GM21723 (cell line): Measurements from ENCODE around the gene MPHOSPH8.
"Not testable (repeated sequence)": the region's sequence is repeated elsewhere in the genome, so short reads cannot be mapped to it uniquely, and the experiment has no call there.

Experiments used
- ATAC-seq: cut with Tn5 transposase; IDR thresholded peaks from one replicate; pipeline ENCODE4 v1.9.1; 2021; ENCODE audit warnings: mild to moderate bottlenecking, moderate library complexity; ENCODE audit not compliant: unreplicated experiment

MPHOSPH8 gene

DNA sequence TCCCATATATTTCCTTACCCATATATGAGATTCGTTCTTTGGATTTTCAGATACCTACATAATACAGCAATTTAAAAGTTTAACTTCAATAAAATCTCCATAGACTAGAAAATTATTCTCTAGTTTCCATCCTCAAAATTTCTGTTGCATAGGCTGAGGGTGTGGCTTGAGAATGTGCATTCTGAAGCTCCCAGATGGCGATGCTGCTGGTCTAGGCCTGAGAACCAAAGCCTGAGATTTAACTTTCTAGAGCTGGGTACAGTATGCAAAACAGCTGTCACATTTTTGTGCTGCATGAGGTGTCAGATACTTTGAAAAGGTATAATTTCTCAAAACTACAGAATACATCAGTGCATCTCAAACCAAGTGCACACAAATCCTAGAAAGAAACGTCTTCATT is 42.7 kb downstream of the MPHOSPH8 start:
- ATAC-seq = no peak

DNA sequence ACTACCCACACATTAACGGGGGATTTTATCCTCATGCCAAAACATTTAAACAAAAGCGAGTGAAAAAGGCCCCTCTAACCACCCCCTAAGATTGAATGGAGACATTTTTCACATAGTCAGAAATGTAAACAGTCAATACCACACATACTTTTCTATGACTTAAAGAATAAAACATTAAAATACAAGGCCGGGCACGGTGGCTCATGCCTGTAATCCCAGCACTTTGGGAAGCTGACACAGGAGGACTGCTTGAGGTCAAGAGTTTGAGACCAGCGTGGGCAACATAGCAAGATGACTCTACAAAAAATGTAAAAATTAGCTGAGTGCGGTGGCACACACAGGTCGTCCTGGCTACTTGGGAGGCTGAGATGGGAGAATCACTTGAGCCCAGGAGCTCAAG is 47.3 kb downstream of the MPHOSPH8 start:
- ATAC-seq = no peak

DNA sequence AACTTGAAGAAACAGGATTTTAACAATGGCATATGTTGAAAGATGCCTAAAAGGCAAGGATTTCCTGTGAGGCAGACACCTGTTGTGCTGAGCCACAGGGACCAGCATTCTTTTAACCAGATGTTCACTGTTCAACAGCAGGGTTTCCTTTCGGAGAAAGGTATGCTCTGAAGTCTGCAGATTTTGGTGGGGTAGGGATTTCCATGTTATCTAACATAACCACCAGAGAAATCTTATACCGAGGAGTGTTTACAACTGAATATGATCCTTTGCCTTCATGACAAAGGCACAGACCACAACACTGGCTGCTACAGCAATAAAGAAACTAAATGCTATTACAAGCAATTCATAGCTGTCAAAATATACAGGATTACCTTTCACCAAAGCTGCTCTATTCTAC is 48.1 kb downstream of the MPHOSPH8 start:
- no peak for ATAC-seq

DNA sequence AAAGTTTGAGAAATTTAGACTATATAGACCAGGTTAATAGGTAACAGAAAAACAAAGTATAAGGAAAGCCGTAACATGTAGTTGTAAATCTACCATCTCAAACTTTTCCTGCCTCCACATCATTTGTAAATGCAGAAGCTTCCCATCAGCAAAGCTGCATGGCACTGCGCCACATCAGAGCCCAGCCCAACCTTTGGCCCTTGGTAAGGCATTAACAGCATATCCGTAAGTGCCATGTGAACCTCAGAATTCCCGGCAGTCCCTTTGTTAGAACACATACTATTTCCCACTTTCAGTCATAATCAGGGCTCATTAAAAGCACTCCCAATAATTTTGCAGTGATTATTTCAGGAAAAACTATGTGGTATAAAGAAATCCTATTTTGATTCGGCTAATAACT is 51.6 kb downstream of the MPHOSPH8 start:
- ATAC-seq = no peak

DNA sequence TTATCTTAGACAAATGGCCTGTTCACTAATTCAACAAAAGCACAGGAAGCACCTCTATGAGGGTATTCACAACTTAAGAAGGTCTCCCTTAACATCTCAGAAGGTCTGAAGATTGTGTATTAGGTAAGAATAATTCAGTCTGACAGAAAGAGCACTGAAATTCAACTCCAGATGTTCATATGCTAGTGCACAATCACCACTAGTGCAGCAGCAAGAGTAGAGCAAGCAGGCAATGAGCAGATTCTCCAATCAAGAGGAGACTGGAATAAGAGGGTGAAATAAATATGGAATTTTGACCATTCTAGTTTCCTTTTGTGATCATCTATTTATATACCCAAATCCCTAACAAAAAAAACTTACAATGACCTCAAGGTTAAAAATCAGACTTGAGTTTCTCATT is 52.0 kb downstream of the MPHOSPH8 start:
- ATAC-seq = no peak

DNA sequence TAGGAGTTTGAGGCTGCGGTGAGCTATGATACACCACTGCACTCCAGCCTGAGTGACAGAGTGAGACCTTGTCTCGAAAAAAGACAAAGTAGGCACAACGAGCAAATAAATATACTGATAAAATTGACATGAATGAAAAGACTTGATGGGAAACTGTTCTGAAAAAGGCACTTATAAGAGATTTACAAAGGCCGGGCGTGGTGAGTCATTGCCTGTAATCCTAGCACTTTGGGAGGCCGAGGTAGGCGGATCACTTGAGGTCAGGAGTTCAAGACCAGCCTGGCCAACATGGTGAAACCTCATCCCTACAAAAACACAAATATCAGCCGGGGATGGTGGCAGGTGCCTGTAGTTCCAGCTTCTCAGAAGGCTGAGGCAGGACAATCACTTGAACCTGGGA is 58.0 kb downstream of the MPHOSPH8 start:
- not testable (repeated sequence) for ATAC-seq

DNA sequence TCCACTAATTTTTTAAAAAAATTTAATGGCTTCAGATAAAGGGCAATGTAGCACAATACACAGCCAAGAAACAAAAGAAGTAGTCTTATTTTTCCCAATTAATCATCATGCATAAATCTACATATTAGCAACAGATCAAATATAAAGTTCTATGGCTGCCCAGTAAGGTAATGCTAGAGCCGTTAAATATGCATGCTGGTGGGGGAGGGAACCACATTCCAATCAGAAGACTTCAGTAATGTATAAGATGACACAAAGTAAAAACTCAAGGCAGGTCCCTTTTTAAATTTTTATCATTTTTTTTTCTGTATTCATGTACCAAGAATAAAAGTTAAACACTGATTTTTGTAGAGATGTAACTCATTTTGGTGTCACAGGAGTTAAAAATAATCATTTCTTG is 62.0 kb downstream of the MPHOSPH8 start:
- ATAC-seq = no peak

DNA sequence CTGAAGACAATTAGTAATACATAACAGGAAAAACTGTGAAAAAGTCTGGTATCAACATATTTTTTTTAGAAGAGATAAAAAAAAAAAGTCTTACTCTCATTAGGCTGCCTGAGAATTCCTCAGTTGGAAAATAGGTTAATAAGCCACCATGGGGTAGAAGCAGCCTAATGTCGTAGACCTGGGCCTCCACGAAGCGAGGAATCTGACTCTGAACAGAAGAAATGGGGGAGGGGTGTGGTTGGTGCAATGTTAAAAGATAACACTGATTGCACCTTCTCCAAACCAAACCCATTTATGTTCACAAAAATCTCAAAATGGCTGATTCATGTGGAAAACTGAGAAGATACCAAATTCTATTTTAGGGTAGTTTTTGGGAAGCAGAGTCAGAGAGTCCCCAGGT is 62.4 kb downstream of the MPHOSPH8 start:
- no peak for ATAC-seq

DNA sequence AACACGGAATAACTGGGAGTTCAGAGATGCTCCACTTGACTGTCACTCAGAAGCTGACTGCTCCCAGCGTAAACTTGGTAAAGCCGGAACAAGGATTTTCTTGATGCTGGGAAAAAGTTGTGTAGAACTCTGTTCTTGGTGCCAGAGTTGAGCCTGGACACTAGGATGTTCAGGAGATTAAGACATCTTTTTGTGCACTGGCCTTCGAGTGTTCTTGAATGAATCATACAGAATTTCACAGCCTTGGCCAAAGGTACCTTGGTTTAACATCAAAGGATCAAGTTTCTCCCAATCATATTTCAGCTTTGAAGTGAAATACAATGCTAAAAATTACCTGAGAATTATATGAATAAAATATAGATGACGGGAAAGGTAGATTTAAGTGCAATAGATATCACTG is 67.5 kb downstream of the MPHOSPH8 start:
- not testable (repeated sequence) for ATAC-seq

DNA sequence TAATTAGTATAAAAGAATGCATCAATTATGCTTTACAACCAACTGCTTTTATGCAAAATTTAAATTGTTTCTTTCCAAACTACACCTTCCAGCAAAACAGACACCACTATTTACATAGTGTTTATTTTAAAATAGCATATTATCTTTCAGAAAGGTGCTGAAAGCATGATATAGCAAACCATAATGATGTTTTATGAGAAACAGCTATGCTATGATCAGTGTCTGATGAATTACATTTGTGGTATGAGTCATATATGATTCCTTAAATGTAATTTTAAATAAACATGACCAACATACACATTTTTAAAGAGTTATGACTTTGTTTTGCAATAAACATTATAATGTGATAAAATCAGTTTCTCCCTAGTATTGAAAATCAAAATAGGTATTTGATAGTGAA is 68.2 kb downstream of the MPHOSPH8 start:
- not testable (repeated sequence) for ATAC-seq

DNA sequence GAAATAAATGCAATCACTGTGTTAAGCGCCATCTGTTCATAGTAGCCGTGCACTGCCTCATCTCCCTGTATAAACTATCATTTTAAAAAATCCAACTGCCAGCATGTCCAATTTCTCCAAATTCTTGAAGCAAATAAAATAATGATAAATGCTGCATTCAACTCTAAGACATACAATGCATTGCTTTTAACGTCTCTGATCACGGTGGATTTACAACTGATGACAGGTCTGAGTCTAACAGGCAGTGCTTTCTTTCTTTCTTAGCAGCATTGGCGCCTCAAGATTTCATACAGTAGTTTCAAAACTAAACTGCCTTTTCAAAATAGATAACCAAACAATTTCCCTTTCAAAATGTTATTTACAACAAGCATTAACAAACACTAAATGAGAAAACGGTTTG is 70.8 kb downstream of the MPHOSPH8 start:
- not testable (repeated sequence) for ATAC-seq

DNA sequence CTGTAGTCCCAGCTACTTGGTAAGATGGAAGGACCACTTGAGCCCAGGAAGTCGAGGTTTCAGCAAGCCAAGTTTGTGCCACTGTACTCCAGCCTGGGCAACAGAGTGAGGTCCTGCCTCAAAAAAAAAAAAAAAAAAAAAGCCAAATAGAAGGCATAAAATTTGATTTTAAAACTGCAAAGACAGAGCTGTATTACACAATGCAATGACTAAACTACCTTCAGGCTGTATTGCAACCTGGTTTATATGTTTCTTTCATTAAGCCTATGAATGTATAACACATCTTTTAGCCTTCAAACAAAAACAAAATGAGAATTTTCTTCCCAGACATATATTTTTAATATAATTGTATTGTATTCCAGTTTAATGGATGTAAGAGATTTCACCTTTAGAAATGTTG is 75.6 kb downstream of the MPHOSPH8 start:
- ATAC-seq = not testable (repeated sequence)

DNA sequence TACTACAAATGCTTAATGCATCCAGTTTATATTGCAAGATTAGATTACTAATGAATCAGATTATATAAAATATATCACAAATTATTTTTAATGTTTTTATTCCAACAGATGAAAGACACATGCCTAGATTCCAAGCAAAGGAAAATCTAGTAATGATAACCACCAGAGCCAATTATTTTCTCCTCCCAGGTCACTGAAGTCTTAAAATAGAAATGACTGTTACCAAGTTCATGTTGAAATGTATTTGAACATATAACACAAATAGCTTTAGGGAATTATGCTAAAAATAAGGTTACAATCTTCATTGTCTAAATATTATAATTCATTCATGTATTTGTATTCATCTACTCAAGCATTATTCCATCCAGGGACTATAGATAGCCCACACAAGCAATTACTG is 76.3 kb downstream of the MPHOSPH8 start:
- not testable (repeated sequence) for ATAC-seq

DNA sequence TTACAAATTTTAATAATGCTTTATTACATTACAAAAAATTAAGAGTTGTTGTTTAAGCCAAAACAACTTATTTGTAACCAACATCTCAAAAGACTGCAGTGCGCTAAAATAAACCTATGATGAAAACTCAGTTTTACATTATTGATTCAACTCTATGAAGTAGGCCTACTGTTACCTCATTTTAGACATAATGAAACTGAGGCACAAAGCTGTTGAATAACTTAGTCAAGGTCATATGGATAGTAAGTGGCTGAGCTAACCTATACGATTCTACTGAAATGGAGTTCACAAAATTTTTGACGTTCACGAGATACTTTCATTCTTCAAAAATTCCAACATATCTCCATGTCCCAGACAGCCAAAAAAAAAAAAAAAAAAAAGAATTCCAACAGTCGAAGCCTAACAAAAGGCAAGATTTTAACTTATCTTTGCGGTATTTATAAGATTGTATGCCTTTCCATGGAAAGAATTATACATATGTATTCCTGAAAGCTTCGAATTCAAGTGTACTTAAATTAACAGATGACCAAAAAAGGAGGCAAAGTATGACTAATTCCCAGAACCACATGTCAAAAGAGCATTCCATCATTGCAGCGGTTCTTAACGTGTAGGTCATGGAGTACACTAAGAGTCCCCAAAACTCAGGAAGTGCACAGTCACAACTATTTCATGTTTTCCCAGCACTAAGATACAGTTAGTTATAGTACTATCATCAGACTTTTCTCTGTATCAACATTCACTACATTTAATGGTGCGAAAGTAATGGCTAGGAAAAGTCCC is 79.9 kb downstream of the MPHOSPH8 start:
- no peak for ATAC-seq

DNA sequence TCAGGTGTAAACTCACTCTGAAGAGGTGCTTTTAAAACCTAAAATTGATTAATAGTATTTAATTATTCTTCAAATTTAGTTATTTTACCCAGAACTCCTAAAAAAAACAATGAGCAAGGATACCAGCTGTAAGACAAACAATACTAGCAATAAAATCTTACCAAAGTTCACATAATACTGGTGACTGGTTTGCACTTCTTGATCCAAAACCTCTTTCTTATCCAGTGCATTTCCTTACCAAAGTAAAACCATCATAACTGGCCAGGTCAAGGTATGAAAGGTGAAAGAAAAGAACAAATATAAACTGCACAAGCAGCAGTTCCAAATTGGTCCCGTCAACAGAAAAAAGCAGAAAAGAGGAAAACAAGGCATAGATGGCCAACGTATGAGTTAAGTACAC is 86.6 kb downstream of the MPHOSPH8 start:
- ATAC-seq = no peak
